NCI-H82 (cell line): ENCODE data around the gene ATG9A.
A peak's percentile ranks its signal among the peaks of the same experiment; 100 is the strongest.

Experiments
- DNase-seq: peaks from one replicate; lab custom pipeline; 2025; lab: John Stamatoyannopoulos, UW

The ATG9A gene

DNA sequence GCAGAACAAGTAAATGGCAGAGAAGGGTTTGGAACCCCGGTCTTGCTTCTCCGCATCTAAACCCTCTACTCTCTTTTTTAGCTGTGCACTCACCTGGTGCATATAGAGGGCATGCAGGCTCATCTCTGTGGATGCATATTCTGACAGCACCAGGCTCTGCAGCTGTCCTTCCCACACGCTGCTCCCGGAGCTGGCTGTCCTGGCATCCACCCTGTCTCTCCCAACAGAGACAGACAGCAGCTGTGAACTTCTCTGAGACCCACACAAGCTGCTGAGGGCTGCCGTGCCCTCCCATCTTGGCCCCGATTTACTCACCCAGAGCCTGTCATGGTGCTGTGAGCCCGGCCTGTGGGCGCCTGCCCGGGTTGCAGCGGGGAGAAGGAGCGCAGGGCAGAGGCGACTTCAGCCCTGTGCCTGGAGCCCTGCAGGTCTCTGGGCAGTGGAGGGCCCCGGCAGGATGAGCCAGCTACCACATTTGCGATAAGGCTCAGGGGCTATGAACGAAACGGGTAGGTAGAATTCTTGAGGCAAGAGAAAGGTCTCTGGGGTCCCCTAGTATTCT is 7.4 kb downstream of the ATG9A start:
- DNase-seq: no peak

DNA sequence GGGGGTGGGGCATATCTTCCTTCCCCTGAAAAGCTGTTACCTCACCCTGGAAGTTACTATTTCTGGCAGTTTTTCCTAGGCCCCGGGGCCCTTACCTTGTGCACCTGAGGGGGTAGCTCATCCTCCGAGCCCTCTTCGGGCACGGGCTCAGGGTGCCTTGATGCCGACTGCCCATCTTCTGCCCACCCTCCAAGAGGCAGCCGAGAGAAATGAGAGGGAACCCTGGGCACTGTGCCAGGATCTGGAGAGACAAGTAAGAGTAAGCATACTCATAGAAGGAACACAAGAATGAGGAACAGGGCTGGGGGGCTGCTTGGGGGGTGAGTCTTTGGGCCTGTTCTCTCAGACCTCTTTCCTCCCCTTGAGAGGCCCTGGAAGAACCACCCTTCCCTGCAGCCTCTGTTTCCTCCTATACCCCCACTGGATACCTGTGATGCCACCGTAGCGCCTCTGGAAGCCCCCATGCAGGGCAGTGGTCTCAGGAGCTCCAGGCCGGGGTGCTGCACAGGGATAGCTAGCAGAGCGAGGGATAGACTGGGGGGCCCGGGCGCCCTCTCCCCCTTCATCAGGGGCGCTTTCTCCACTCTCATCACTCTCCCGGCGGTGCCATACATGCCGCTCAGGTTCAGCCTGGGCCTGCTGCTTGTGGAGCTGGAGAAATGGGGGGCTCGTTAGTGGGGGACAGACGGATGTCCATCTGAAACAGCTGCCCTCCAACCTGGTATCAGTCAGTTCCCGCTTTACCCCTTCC is 8.6 kb downstream of the ATG9A start:
- no peak for DNase-seq

DNA sequence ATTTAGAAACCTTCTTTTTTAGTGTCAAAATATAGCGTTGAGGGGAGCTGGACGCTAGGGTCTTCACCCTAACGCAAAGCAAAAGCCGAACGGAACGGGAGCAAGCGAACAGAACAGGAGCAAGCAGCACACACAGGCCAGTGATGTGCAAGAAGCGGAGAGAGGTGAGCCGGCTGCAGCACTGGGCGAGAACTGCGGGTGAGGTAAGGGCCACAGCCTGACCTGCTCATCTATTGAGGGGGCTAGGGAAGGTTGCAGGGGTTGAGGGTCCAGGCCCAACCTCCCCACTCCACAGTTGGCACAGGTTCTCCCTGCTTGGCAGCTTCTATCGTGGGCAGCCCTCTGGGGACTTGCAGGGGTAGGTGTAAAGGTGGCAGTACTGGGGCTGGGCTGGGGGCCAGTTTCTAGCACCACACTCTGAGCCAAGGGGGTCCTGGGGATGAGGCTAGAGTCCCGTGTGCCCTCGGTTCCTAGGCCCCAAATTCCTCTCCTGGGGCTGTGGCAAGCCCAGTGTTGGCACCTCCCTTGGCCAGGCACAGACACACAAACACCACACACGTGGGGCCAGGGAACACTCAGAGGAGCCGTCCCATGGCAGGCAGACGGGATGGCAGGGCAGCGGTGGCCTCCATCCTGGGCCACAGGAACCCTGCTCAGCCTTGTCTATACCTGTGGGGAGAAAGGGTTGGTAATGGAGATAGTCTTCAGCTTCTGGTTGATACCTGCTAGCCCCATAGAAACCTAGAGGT is 9.5 kb downstream of the ATG9A start:
- DNase-seq: no peak

DNA sequence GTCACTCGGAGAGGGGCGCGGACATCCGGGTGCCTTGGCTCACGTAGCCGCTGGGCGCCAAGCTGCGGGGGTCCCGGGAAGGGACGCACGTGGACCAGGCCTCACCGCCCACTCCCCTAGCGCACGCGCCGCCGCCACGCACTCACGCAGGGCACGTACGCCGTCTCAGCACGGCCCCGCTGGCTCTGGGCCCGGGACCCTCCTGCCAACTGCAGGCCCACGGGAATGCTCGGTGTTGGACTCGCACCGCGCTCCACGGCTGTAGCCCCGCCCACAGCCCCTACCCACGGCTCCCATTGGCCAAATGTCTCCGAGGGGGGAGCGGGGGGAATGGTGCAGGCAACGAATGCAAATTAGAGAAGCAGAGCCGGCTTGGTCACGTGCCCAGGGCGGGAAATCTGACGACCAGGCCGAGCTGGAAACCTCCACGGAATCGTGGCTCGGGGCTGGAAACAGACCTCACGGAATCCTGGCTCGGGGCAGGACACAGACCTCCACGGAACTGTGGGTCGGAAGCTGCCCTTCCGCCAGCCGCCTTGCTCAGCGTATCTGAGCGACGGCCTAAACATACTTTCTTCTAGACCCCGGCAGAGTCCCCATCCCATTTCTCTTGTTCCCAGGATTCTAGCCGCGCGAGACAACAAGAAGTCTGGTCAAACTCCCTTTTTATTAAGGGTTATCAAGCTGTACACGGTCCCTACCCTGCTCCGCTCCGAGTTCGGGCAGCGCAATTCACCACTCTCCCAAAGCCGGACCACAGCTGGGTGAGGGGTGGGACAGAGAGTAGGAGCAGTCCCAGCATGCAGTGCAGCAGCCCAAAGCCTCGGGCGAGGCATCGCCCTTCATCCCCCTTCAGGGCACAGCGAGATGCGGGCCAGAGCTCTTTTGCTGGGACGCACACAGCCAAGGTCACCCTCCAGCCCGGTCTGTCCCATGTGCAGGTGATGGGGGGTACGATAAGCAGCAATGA is 10.4 kb downstream of the ATG9A start, which contains the start of gene ABCB6:
Gene ABCB6, minus strand, starts transcription at position 227 of the 970 bp plus-strand sequence. CDS start 285 bp downstream, outside the sequence.
- peak; percentile 99 for DNase-seq

DNA sequence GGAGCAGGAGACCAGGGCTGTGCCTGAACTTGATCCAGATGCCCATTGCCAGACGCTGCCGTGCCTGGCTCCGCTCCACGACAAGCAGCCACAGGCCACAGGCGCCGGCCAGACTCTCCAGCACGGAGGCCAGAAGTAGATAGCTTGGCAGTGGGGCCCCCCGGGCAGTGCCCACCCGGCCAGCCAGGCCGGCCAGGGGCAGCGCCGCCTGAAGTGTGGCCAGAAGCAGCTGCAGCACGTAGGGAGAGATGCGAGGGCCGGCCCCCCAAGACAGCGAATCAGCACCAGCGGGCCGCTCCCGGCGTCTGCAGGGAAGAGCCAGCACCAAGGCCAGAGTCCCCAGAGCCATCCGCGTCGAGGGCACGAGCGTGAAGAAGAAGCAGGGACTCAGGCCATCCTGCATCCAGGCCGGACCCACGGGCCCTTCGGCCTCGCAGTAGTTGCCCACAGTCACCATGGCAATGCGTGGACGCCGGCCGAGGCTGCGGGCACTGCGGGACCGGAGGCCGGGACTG is 11.2 kb downstream of the ATG9A start:
- peak; percentile 69 for DNase-seq

GRCh38 chr2:219216535-219216915 is 12.9 kb downstream of the ATG9A start:
- DNase-seq: no peak

DNA sequence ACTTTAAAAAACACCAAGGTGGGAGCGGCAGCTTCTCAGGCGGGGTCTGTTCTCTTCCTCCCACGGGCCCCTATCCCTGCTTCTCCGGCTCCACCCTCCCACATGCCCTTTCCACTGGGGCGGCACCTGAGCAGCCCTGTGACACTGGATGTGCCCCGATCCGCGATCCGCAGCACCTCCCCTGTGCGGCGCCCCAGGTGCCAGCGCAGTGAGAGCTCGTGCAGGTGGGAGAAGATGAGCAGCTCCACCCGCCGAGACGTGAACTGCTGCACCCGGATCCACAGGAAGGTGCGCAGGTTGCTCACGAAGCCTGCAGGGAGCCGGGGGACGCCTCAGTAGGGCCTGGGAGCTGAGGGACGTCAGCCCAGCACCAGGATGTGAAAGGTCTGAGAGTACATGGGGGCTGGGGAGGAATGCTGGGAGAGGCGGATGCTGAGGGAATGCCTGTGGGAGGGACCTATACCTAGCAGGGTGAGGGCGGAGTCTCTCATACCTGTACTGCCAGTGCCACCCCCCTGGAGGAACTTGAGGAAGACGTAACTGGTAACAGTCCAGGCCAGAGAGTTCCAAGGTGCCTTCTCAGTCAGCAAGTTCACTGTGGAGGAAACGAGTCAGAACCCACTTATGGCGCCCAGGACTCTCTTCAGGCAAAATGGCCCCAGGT is 13.4 kb downstream of the ATG9A start:
- DNase-seq: no peak

GRCh38 chr2:219214786-219215185 is 14.7 kb downstream of the ATG9A start:
- DNase-seq: no peak

GRCh38 chr2:219214141-219214540 is 15.3 kb downstream of the ATG9A start:
- DNase-seq: no peak

DNA sequence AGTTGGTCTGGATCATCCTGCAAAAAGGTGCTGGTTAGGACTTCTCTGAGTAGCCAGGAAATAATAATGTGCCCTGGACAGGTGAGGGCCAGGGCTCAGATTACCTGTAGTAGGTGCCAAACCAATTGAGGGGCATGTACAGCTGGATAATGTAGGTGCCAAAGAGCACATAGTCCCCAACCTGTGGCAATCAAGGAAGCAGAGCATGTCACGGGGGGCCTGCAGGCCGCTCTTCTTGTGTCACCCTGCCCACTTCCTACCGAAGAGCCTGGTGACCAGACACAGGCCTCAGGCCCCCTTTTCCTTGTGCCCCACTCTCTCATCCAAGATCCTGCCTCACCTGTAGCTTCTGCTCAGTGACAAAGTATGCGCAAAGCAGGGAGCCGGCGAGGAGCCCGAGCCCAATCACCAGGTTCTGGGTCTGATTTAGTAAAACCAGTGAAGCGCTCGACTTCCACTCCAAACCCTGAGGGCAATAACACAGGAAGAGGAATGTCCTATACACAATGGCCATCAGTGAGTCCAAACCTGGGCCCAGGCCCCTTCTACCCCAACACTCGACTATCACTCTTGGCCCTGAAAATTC is 15.9 kb downstream of the ATG9A start:
- DNase-seq: no peak

DNA sequence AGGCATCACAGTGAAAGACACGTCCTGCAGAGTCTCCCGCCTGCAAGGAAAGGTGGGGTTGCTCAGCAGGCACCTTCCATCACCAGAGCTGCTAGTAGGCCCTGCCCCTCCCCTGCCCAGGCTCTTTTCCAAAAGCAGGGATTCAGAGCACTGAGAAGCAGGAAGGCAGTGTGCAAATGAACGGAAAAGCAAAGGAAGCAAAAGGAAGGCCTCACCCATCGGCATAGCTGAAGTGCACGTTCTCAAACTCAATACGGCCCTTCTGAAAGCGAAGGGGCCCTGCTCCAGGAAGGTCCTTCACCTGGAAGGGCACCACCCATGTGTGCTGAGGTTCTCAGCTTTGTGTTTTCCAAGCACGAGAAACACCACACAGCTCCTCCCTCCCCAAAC is 16.4 kb downstream of the ATG9A start:
- no peak for DNase-seq

GRCh38 chr2:219210886-219211362 is 18.5 kb downstream of the ATG9A start:
- no peak for DNase-seq

DNA sequence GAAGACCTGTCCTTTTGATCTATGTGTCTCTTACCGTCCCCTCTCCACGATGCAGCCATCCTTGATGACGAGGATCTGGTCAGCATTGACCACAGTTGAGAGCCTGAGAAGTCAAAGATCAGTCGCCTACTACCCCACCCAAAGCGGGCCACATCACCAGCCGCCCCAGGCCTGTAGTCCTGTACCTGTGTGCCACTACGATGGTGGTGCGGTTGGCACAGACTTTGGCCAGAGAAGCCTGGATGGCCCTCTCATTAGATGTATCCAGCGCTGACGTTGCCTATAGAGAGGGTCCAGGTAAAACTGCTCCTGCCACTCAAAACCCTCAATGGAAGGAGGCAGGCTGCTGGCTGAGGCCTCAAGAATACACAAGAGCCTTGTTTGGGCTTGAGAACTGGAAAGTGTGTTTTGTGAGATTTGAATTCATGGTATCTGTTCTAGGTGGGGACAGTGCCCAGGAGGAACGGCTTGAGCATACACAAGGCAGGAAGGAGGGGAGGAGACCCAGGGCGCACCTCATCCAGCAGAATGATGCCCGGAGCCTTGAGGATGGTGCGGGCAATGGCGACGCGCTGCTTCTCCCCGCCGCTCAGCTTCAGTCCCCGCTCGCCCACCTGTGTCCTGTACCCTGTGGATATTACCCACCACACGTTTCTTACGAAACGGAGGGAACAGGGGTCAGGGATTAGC is 19.1 kb downstream of the ATG9A start:
- DNase-seq: no peak

DNA sequence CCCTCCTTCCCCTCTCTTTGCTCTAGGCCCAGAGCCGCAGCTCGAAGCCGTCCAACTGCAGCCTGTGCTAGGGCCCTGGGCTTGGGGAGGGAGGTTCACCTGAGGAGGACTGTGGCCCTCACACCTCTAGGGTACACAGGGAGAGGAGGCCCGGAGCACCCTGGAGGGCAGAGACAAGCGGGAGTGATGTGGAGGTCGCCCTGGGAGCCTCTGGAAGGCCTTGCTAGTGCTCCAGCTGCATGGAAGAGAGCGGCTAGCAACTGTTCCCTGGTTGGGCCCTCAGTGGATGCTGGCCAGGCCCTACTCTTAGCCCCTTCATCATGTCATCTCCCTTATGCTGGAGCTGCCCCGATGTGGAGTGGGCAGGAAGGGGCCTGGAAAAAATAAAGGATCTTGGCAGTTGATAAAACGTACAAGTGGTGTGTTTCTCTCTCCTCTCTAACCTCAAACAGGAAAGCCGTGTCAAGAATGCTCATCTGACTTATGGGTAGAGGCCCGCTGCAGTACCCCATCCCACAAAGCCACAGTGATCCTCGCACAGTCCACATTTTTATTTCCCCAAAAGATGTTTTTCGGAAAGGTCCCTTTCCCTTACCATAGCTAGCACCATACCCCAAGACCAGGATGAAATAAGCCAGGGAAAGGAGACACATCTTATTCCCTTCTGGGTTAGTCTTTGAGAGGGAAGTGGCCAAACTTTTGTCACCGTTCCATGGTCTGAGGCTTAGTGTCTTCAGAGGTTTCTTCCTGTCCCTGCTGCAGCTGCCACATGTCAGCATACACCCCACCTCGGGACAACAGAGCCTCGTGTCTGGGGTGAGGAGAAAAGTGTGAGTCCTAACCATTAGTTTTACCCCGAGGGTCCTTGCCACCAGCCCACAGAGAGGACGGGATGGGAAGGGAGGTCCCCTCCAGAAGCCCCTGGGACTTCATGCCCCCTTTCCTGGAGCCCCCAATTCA is 19.9 kb downstream of the ATG9A start:
- DNase-seq: no peak

DNA sequence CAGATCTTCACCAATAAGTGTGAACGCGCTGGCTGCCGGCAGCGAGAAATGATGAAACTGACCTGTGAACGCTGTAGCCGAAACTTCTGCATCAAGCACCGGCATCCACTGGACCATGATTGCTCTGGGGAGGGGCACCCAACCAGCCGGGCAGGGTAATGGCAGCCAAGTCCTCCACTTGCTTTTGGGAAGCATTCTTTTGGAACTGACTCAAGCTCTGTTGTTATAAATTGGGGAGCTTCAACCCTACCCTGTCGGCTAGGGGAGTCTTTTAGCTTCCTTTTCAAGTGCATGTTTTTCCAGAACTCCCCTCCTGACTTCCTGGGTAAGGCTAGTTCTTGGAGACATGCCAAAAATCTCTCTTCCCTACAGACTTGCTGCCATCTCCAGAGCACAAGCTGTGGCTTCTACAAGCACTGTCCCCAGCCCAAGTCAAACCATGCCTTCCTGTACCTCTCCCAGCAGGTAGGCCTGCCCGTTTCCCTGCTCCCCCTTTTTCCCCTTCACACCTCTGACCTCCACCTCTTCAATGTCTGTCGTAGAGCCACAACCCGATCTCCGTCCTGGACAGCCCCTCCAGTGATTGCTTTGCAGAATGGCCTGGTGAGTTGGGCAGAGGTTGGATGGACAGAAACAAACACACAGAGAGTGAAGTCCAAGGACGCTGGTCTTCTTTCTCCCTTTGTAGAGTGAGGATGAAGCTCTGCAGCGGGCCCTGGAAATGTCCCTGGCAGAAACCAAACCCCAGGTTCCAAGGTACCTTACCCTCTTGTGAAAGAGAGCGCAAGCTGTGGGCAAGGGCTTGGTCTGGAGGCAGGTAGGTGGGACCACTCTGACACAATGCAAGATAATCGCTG is 21.3 kb downstream of the ATG9A start:
- DNase-seq: peak; percentile 36

DNA sequence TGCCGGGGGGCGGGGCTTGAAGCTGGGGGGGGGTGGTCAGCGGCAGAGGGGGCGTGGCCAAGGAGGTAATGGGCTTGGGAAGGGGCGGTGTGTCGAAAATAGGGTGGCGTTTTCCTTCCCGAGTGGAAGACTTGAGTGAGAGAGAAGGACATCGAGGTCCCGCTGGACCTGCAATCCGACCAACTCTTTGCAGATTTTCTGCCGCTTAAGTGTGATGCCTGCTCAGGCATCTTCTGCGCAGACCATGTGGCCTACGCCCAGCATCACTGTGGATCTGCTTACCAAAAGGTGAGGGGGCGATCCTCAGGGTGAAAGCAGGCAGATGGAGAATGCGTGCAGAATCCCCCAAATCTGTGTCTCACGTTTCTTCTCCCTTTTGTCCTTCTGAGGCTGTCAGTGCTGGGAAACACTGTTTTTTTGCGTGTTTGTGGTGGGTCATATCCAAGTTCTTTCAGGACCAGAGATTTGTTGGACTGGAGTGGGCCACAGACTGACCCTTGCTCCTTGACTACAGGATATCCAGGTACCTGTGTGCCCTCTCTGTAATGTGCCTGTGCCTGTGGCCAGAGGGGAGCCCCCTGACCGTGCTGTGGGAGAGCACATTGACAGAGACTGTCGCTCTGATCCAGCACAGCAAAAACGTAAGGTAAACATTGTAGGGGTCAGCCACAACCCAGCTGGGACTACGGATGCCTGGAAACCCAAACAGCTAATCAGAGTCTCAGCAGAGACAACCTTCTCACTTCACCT is 22.1 kb downstream of the ATG9A start:
- DNase-seq: no peak
